GM12891 (cell line): ENCODE data around the gene ANXA3.

Experiments
- POLR2AphosphoS5 ChIP-seq: IDR thresholded peaks from 2 replicates; pipeline ENCODE4 v1.6.1; 2011; ENCODE audit warnings: low read depth, low read length, control low read depth
- TAF1 ChIP-seq: IDR thresholded peaks from 2 replicates; pipeline ENCODE4 v1.6.1; 2011; ENCODE audit warnings: low read depth, low read length, control low read depth

DNA sequence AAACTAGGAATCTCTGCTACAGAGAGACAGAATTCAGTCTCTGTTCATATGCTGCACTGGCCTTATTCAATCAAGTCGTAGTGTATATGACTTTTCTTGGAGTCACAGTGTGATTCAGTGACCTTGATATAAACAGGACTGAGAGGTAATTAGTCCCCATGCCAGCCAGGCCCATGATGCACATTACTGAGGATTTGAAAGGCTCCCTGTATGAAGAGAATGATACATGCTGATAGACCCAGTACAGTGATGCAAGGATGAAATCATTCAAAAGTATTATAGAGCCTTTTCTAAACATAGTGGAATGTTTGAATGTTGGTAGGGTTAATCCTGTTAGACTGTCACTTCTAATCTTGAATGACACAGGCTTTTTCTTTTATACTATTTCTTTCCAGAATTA, 34.1 kb downstream of the ANXA3 start:
- TF ChIP-seq TAF1 (no peak), POLR2AphosphoS5 (no peak)
